NOMO-1 (cell line): Measurements from ENCODE around the gene DNM2.
"Not testable (repeated sequence)": the region's sequence is repeated elsewhere in the genome, so short reads cannot be mapped to it uniquely, and the experiment has no call there.

Experiments used
- DNase-seq, 2 experiments: peaks; one replicate each; lab custom pipeline; 2025; ENCODE audit not compliant: unreplicated experiment in 2 of 2; lab: John Stamatoyannopoulos, UW

DNM2 gene

GRCh38 chr19:10855879-10856522 lies 138.1 kb downstream of the DNM2 start:
- no peak for DNase-seq

- not testable (repeated sequence) for DNase-seq
These were observed 139.0 kb downstream of the DNM2 start for GRCh38 chr19:10856899-10857298.

GRCh38 chr19:10858204-10858828 lies 140.4 kb downstream of the DNM2 start:
- peak in 1 of 2 experiments; percentile 17 for DNase-seq

- peak; percentile 49 to 65 for DNase-seq
These were observed 143.3 kb downstream of the DNM2 start for GRCh38 chr19:10861103-10861651.

- DNase-seq, result no peak
These were observed 144.8 kb downstream of the DNM2 start for GRCh38 chr19:10862561-10863106.

- DNase-seq, result no peak
These were observed 145.3 kb downstream of the DNM2 start for GRCh38 chr19:10863107-10863717.

GRCh38 chr19:10864538-10864899 lies 146.6 kb downstream of the DNM2 start:
- DNase-seq, result peak; percentile 48 to 68

- no peak for DNase-seq
These were observed 148.6 kb downstream of the DNM2 start for GRCh38 chr19:10866495-10866894.

GRCh38 chr19:10868872-10869547 lies 151.1 kb downstream of the DNM2 start:
- no peak for DNase-seq

GRCh38 chr19:10869872-10870311 lies 152.0 kb downstream of the DNM2 start:
- not testable (repeated sequence) for DNase-seq

- no peak for DNase-seq
These were observed 152.6 kb downstream of the DNM2 start for GRCh38 chr19:10870501-10870954.

- DNase-seq, result peak; percentile 98 to 100
These were observed 153.2 kb downstream of the DNM2 start, which contains the start of gene CARM1 for GRCh38 chr19:10870955-10871603. CARM1 (plus strand) TSS chr19:10871553; CDS start chr19:10871703, 150 bp downstream.

- no peak for DNase-seq
These were observed 154.0 kb downstream of the DNM2 start for GRCh38 chr19:10871711-10872545.

- no peak for DNase-seq
These were observed 154.7 kb downstream of the DNM2 start for GRCh38 chr19:10872546-10873107.

GRCh38 chr19:10874024-10874423 lies 156.1 kb downstream of the DNM2 start:
- DNase-seq, result no peak

- no peak for DNase-seq
These were observed 158.8 kb downstream of the DNM2 start for GRCh38 chr19:10876459-10877240.

GRCh38 chr19:10877608-10878007 lies 159.7 kb downstream of the DNM2 start:
- DNase-seq, result not testable (repeated sequence)

- DNase-seq, result no peak
These were observed 160.4 kb downstream of the DNM2 start for GRCh38 chr19:10878253-10878652.
